HCT116 (cell line): Measurements from ENCODE around the gene AKT3. TPM values are rescaled to one million over a fixed set of nuclear protein-coding genes. Genes with fewer than 3 reads are reported as not detected.

Experiments
- ATAC-seq: fragments of 200-7000 bp; cut with Tn5 transposase; 2 replicates; pipeline ENCODE4 v1.9.1; 2020; ENCODE audit warnings: mild to moderate bottlenecking, moderate library complexity
- BruUV-seq: library from RNA; stranded (reverse); fragments of 400-500 nt; replicated peaks from 2 replicates; lab custom pipeline; 2021; lab: Mats Ljungman, UMichigan
- CTCF ChIA-PET: fragments of 300-600 bp; sonication (Branson Sonifier 250); formaldehyde crosslinking; loops from one replicate; lab custom pipeline; 2021; ENCODE audit warnings: antibody characterized with exemption; lab: Charles Lee
- POLR2A ChIA-PET: fragments of 300-600, 350-600 bp; sonication (Branson Sonifier 250); formaldehyde crosslinking; loops from one replicate; lab custom pipeline; 2021; ENCODE audit warnings: antibody characterized with exemption; lab: Charles Lee
- RAD21 ChIA-PET, 2 experiments: fragments of 300-600 bp; sonication (Branson Sonifier 250); formaldehyde crosslinking; loops; one replicate each; lab custom pipeline; 2023; ENCODE audit warnings: low total read pairs in 2 of 2; ENCODE audit not compliant: uncharacterized antibody in 2 of 2, unreplicated experiment in 2 of 2, low non-redundant PET in 1 of 2; lab: Charles Lee
- DNase-seq: peaks from one replicate; pipeline ENCODE4 v3.0.0-alpha.2; 2010; ENCODE audit warnings: low read depth, low spot score
- H2AFZ ChIP-seq: fragments of 200-600 bp; shearing (Covaris generic), sonication (generic); 2 replicates; pipeline ENCODE4 v1.6.1; 2017; ENCODE audit warnings: low read depth, mixed run types, mixed read lengths, antibody characterized with exemption, low read length; ENCODE audit not compliant: poor library complexity, severe bottlenecking
- H3K27ac ChIP-seq: 2 replicates; pipeline ENCODE4 v1.5.1; 2012; ENCODE audit warnings: low read depth, low read length
- H3K27me3 ChIP-seq: fragments of 200-600 bp; sonication (generic); 2 replicates; pipeline ENCODE4 v1.6.1; 2016; ENCODE audit warnings: mixed run types, low read length, mixed read lengths; ENCODE audit not compliant: insufficient read depth
- H3K36me3 ChIP-seq, 2 experiments: fragments of 200-500 bp in 1 of 2; fragments of 200-600 bp in 1 of 2; sonication (Bioruptor generic) in 1 of 2; sonication (generic) in 1 of 2; 2 replicates each; pipeline versions ENCODE4 v1.5.1 to v1.6.1; 2014 to 2016; ENCODE audit warnings: low read length in 2 of 2, inconsistent platforms in 1 of 2, mixed read lengths in 1 of 2, mixed run types in 1 of 2; ENCODE audit not compliant: insufficient read depth in 2 of 2, control insufficient read depth in 1 of 2
- H3K4me1 ChIP-seq, 2 experiments: fragments of 200-600 bp in 1 of 2; sonication (generic) in 1 of 2; 2 replicates each; pipeline versions ENCODE4 v1.5.1 to v1.6.1; 2012 to 2017; ENCODE audit warnings: low read length in 2 of 2, inconsistent platforms in 1 of 2, mild to moderate bottlenecking in 1 of 2, mixed read lengths in 1 of 2, mixed run types in 1 of 2, moderate library complexity in 1 of 2; ENCODE audit not compliant: insufficient read depth in 2 of 2, control insufficient read depth in 1 of 2
- H3K4me2 ChIP-seq: fragments of 200-600 bp; sonication (generic); 2 replicates; pipeline ENCODE4 v1.6.1; 2017; ENCODE audit warnings: mixed run types, low read length, mixed read lengths
- H3K4me3 ChIP-seq, 2 experiments: fragments of 200-600 bp in 1 of 2; sonication (generic) in 1 of 2; replicated peaks in 1 of 2; 2 replicates each; pipeline ENCODE4 v1.5.1; 2011 to 2016; ENCODE audit warnings: low read length in 2 of 2, control low read depth in 1 of 2, low read depth in 1 of 2, mild to moderate bottlenecking in 1 of 2, mixed read lengths in 1 of 2, mixed run types in 1 of 2
- H3K79me2 ChIP-seq: fragments of 200-600 bp; sonication (generic); 2 replicates; pipeline ENCODE4 v1.6.1; 2017; ENCODE audit warnings: mild to moderate bottlenecking, mixed run types, low read length, moderate library complexity, mixed read lengths; ENCODE audit not compliant: insufficient read depth
- H3K9ac ChIP-seq: fragments of 200-600 bp; sonication (generic); 2 replicates; pipeline ENCODE4 v1.6.1; 2016; ENCODE audit warnings: low read length, mixed read lengths
- H3K9me2 ChIP-seq: fragments of 200-600 bp; sonication (generic), shearing (Covaris generic); 2 replicates; pipeline ENCODE4 v1.6.1; 2017; ENCODE audit warnings: mixed run types, mild to moderate bottlenecking, moderate library complexity; ENCODE audit not compliant: insufficient read depth
- H3K9me3 ChIP-seq, 2 experiments: fragments of 200-500 bp in 1 of 2; fragments of 200-600 bp in 1 of 2; sonication (Bioruptor generic) in 1 of 2; sonication (generic) in 1 of 2; 2 replicates each; pipeline ENCODE4 v1.6.1; 2014 to 2017; ENCODE audit warnings: low read length in 2 of 2, mixed read lengths in 2 of 2, inconsistent platforms in 1 of 2, low read depth in 1 of 2, mild to moderate bottlenecking in 1 of 2, mixed run types in 1 of 2, moderate library complexity in 1 of 2; ENCODE audit not compliant: control insufficient read depth in 1 of 2, insufficient read depth in 1 of 2
- H4K20me1 ChIP-seq: fragments of 200-600 bp; sonication (generic), shearing (Covaris generic); 2 replicates; pipeline ENCODE4 v1.6.1; 2017; ENCODE audit warnings: mixed run types, mild to moderate bottlenecking, moderate library complexity; ENCODE audit not compliant: insufficient read depth
- ATF3 ChIP-seq: IDR thresholded peaks from 2 replicates; pipeline ENCODE4 v1.6.1; 2012
- CEBPB ChIP-seq: IDR thresholded peaks from 2 replicates; pipeline ENCODE4 v1.6.1; 2012; ENCODE audit warnings: low read depth
- CTCF ChIP-seq, 3 experiments: fragments of 200-600 bp in 1 of 3; sonication (generic) in 1 of 3; IDR thresholded peaks in 2 of 3; conservative IDR thresholded peaks in 1 of 3; 2 replicates each; pipeline ENCODE4 v1.5.1; 2012 to 2017; ENCODE audit warnings: low read depth in 2 of 3, low read length in 2 of 3, antibody characterized with exemption in 1 of 3, borderline replicate concordance in 1 of 3, control low read depth in 1 of 3, mild to moderate bottlenecking in 1 of 3, mixed read lengths in 1 of 3, mixed run types in 1 of 3, moderate library complexity in 1 of 3; ENCODE audit not compliant: insufficient read depth in 1 of 3
- EGR1 ChIP-seq: IDR thresholded peaks from 2 replicates; pipeline ENCODE4 v1.6.1; 2012; ENCODE audit warnings: low read depth
- ELF1 ChIP-seq: IDR thresholded peaks from 2 replicates; pipeline ENCODE4 v1.6.1; 2012; ENCODE audit warnings: low read depth, borderline replicate concordance
- EZH2phosphoT487 ChIP-seq: fragments of 200-600 bp; IDR thresholded peaks from 2 replicates; pipeline ENCODE4 v1.6.1; 2018; ENCODE audit warnings: antibody characterized with exemption, borderline replicate concordance
- MAX ChIP-seq: IDR thresholded peaks from 2 replicates; pipeline ENCODE4 v1.6.1; 2012
- POLR2AphosphoS5 ChIP-seq: IDR thresholded peaks from 2 replicates; pipeline ENCODE4 v1.6.1; 2011; ENCODE audit warnings: mild to moderate bottlenecking, low read depth, low read length, moderate library complexity
- RAD21 ChIP-seq: IDR thresholded peaks from 2 replicates; pipeline ENCODE4 v1.6.1; 2012; ENCODE audit warnings: low read depth, mild to moderate bottlenecking
- SIN3A ChIP-seq: IDR thresholded peaks from 2 replicates; pipeline ENCODE4 v1.6.1; 2012; ENCODE audit warnings: low read depth
- SRF ChIP-seq: IDR thresholded peaks from 2 replicates; pipeline ENCODE4 v1.6.1; 2012; ENCODE audit warnings: low read depth
- ZNF274 ChIP-seq: fragments of 200-500 bp; sonication (Bioruptor generic); IDR thresholded peaks from 2 replicates; pipeline ENCODE4 v1.6.1; 2014; ENCODE audit warnings: mild to moderate bottlenecking, low read depth, low read length, inconsistent platforms
- intact Hi-C: fragments of 100-400 bp; cut with micrococcal nuclease; formaldehyde crosslinking; loops from 2 replicates; pipeline ENCODE4 v1.10.0; 2022
- total RNA-seq: library from RNA; stranded (reverse); gene quantifications from one replicate; pipeline ENCODE4 v1.2.1, GENCODE V29; 2021; ENCODE audit not compliant: unreplicated experiment

Gene AKT3
- total RNA-seq, 1 experiment from 2014 or later, result 0.49 TPM

GRCh38 chr1:243462929-243463697, 386.9 kb downstream of the AKT3 start:
- Histone ChIP-seq H3K27me3 (no peaks in the 10 kb centered on the region), H2AFZ (no peak overlapping the region), H3K27ac (no peak overlapping the region), H3K79me2 (no peaks in the 10 kb centered on the region), H3K4me2 (no peak overlapping the region), H3K4me1 (no peaks in the 10 kb centered on the region), H4K20me1 (no peaks in the 10 kb centered on the region), H3K9me3 (no peaks in the 10 kb centered on the region), H3K4me3 (no peak overlapping the region), H3K36me3 (no peaks in the 10 kb centered on the region), H3K9ac (no peak overlapping the region), H3K9me2 (no peaks in the 10 kb centered on the region)
- intact Hi-C loops, result no loop called here
- RAD21 ChIA-PET, result no interaction called here
- TF ChIP-seq CEBPB (no peak), SIN3A (no peak), ZNF274 (no peak), POLR2AphosphoS5 (no peak), EGR1 (no peak), CTCF (IDR thresholded peaks at IDR 0.05 in 2 of 3, conservative IDR thresholded peaks at IDR 0.05 in 1 of 3; ENCODE audit: borderline replicate concordance in 1 of 3, insufficient read depth in 1 of 3, low read depth in 2 of 3, low read length in 2 of 3) (no peak), ELF1 (no peak), EZH2phosphoT487 (no peak), ATF3 (no peak), MAX (no peak), SRF (no peak), RAD21 (no peak)
- BruUV-seq, result no TSS peak
- no peak for ATAC-seq
- CTCF ChIA-PET, result no interaction called here
- no peak for DNase-seq
- POLR2A ChIA-PET, result no interaction called here
